Naive thymus-derived CD8-positive, alpha-beta T cell (primary cell): ENCODE data around the gene MYL5. TPM values are rescaled to one million over a fixed set of nuclear protein-coding genes. Genes with fewer than 3 reads are reported as not detected.
"Not testable (repeated sequence)": the region's sequence is repeated elsewhere in the genome, so short reads cannot be mapped to it uniquely, and the experiment has no call there.

Experiments
- ATAC-seq, 2 donors: fragments of 150-1000 bp; cut with Tn5 transposase in 1 of 2; sonication (Bioruptor Pico), chemical (Tn5 transposase) in 1 of 2; 1 replicate in 1 of 2; 2 replicates in 1 of 2; pipeline ENCODE4 v1.10.0; 2021; ENCODE audit warnings: mild to moderate bottlenecking in 2 of 2, moderate library complexity in 2 of 2
- POLR2A ChIA-PET: fragments of 350-600 bp; sonication (Branson Sonifier 250); formaldehyde crosslinking; loops from one replicate; lab custom pipeline; 2021; ENCODE audit warnings: antibody characterized with exemption; lab: Charles Lee
- DNase-seq, 10 donors: peaks; one replicate each; pipeline versions ENCODE4 v3.0.0 to v3.0.0-alpha.2; 2020 to 2022
- H3K27ac Mint-ChIP-seq, 10 donors: one replicate each; pipeline ENCODE4 v1.8.0; 2020 to 2022; ENCODE audit warnings: mild to moderate bottlenecking in 10 of 10, mixed read lengths in 10 of 10, moderate library complexity in 4 of 10, inconsistent platforms in 1 of 10
- H3K27me3 Mint-ChIP-seq, 5 donors: one replicate each; pipeline ENCODE4 v1.8.0; 2021 to 2022; ENCODE audit warnings: mixed read lengths in 5 of 5
- H3K36me3 Mint-ChIP-seq, 3 donors: one replicate each; pipeline ENCODE4 v1.8.0; 2020 to 2022; ENCODE audit warnings: mixed read lengths in 3 of 3, mild to moderate bottlenecking in 2 of 3, inconsistent platforms in 1 of 3
- H3K4me1 Mint-ChIP-seq, 4 donors: one replicate each; pipeline ENCODE4 v1.8.0; 2021 to 2022; ENCODE audit warnings: mixed read lengths in 4 of 4
- H3K4me3 Mint-ChIP-seq, 10 donors: one replicate each; pipeline ENCODE4 v1.8.0; 2020 to 2022; ENCODE audit warnings: mild to moderate bottlenecking in 10 of 10, mixed read lengths in 10 of 10, moderate library complexity in 6 of 10, inconsistent platforms in 1 of 10
- H3K9me3 Mint-ChIP-seq, 9 donors: one replicate each; pipeline ENCODE4 v1.8.0; 2020 to 2022; ENCODE audit warnings: mixed read lengths in 9 of 9, mild to moderate bottlenecking in 3 of 9, inconsistent platforms in 1 of 9, moderate library complexity in 1 of 9
- polyA plus RNA-seq, 3 donors: library from polyadenylated mRNA; unstranded; fragments of 300-500 nt; fragmentation: Illumina TruSeq; gene quantifications; one replicate each; pipeline ENCODE4 v1.2.3, GENCODE V29; 2021
- total RNA-seq, 8 experiments: library from RNA in 2 of 8; stranded (reverse) in 2 of 8; gene quantifications; one replicate each; pipeline ENCODE4 v1.2.3 and lab custom pipeline; 2021 to 2026

The MYL5 gene
- total and polyA plus RNA-seq, 5 experiments from 2014 or later = 3.1 to 35.6 (median 13.9) TPM

DNA sequence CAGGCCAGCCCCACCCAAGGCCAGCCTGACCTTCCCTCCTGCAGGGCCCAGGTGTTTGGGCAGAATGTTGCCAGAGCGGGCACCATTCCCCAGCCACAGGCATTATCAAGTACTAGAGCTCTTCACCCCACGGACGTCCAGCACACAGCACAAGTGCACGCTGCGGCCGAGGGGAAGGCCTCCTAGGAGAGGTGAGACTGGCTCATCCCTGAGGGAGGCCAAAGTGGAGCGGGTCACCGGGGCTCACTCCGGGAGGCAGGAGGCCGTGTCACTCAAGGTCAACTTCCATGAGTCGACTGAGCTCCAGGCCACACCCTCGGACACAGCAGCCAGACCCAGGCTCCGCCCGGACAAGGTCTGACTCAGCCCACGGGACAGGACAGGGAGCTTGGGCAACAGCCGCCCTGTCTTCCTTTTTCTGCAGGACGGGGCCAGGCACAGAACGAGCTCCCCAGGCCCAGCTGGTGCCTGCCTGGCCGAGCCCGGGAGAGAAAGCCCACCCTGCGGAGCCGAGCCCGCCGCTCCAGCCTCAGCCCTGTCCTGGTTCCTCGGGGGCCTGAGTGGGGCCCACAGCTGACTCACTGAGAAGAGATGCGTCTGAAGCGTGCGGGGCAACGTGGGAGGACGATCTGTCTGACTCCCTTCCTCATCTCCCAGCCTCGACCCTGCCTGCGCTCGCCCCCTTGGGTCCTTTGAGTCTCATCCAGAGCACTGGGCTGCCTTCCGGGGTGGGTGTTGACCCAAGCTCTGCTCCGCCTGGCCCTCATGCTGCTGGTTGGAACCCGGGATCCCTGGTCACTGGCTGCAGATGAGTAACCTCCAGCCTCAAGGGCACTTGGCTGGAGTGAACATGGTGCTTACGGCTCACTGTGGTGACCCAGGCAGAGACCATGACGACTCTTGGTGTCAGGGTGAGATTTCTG is 13.0 kb downstream of the MYL5 start:
- H3K27ac Mint-ChIP-seq = peak overlapping the region in 2 of 10 donors; percentile 43 to 84
- peaks cover 2 to 13% (median 9%) of the 10 kb centered on the region in 4 donors for H3K4me1 Mint-ChIP-seq
- DNase-seq (peak in 1 of 10 donors; percentile 17), ATAC-seq (no peak)
- H3K27me3 Mint-ChIP-seq = peaks cover 2 to 24% (median 13%) of the 10 kb centered on the region in 5 donors
- no peaks in the 10 kb centered on the region for H3K9me3 Mint-ChIP-seq
- POLR2A ChIA-PET = no interaction called here
- H3K36me3 Mint-ChIP-seq = peaks cover 0 to 2% (median 0%) of the 10 kb centered on the region in 3 donors
- H3K4me3 Mint-ChIP-seq = peak overlapping the region in 4 of 10 donors; percentile 1 to 42 (median 26)

DNA sequence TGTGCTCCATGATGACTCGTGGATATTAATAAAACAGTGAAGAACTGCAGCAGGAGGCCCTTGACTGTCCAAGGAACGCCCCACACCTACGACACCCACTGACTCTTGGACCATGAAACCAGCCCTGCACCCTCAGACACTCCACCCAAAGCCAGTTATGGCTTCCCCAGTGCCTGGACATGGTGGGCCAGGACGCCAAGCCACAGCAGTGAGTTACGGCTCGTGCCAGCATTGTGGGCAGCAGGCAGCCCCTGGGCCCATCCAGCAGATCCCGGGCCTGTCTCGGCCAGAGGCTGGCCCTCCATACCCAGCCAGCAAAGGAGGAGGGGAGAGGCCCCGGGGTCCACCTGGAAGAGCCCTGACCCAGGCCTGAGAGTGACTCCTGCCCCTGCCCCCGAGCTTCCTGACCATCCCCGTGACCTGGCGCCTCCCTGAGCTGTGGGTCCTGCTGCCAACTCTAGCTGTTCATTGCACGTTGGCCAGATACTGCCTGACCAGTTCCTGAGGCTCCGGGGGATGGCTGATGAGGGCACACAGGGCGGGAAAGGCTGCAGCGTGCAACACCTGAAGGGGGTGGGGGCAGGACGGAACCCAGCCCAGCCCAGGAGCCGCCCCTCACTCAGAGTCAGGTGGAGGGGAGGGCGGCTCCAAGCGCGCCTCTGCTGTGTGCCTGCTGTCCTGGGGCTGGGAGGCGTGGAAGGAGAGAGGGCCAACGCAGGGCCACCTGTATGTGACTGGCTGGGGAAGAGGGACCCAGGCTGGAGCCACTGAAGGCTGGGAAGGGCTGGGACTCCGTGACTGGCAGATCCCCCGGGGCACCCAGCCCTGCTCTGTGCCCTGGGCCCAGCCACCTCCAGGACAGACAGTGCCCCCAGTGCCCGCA is 13.9 kb downstream of the MYL5 start:
- Mint-ChIP-seq H3K4me3 (peak overlapping the region in 5 of 10 donors; percentile 33 to 55 (median 47)), H3K4me1 (peaks cover 2 to 12% (median 7%) of the 10 kb centered on the region in 4 donors), H3K9me3 (no peaks in the 10 kb centered on the region), H3K27ac (peak overlapping the region in 2 of 10 donors; percentile 43 to 84), H3K36me3 (peaks cover 0 to 2% (median 0%) of the 10 kb centered on the region in 3 donors), H3K27me3 (peaks cover 2 to 28% (median 13%) of the 10 kb centered on the region in 5 donors)
- POLR2A ChIA-PET = no interaction called here
- ATAC-seq = peak; percentile 21 to 22
- DNase-seq = no peak

DNA sequence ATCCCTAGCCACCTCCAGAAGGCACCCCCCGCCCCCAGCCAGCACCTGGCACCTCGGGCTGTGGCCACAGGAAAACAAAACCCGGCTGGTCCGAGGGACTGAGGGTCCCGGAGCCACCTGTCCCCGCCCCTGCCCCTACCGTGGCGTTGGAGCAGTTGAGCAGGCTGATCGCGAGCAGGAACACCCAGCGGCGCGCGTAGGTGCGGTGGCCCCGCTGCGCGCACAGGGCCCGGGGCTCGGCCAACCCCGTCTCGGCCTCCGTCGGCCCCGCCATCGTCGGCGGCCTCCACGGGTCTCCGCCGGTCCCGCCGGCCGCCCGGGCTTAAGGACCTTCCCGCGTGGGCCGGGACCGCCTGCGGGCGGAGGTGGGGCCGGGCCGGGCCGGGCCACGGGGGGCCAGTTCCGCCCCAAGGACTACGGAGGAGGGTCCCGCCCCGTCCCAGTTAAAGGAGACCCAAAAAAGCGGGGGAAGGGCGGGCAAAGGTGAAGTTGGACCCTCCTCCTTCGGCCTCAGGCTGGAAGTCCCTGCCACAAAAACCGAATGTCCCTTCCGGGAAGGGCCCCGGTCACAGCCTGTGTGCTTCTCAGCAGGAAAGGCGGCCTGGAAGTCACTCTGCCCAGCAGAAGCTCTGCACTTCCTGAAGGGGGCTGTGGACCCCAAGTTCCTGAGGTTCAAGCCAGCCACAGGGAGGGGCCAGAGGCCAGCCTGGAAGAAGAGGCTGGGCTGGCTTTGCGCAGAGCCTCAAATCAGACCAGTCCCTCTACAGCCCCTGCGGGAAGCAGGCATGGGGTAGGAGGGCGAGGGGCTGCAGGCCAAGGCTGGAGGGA is 14.7 kb downstream of the MYL5 start, which contains the start of gene SLC49A3:
SLC49A3 (minus strand) TSS at position 298 of the 828 bp plus-strand sequence; CDS start at position 274, 24 bp downstream.
- DNase-seq (no peak), ATAC-seq (peak; percentile 55 to 63)
- no peaks in the 10 kb centered on the region for H3K9me3 Mint-ChIP-seq
- POLR2A ChIA-PET = no interaction called here
- peaks cover 2 to 28% (median 13%) of the 10 kb centered on the region in 5 donors for H3K27me3 Mint-ChIP-seq
- peak within 1 kb of the TSS in 2 of 10 donors; percentile 8 to 43 for H3K27ac Mint-ChIP-seq
- peaks cover 0 to 12% (median 2%) of the 10 kb centered on the region in 4 donors for H3K4me1 Mint-ChIP-seq
- H3K36me3 Mint-ChIP-seq = peaks cover 0 to 2% (median 0%) of the 10 kb centered on the region in 3 donors
- H3K4me3 Mint-ChIP-seq = peak within 1 kb of the TSS in 6 of 10 donors; percentile 33 to 55 (median 44)

DNA sequence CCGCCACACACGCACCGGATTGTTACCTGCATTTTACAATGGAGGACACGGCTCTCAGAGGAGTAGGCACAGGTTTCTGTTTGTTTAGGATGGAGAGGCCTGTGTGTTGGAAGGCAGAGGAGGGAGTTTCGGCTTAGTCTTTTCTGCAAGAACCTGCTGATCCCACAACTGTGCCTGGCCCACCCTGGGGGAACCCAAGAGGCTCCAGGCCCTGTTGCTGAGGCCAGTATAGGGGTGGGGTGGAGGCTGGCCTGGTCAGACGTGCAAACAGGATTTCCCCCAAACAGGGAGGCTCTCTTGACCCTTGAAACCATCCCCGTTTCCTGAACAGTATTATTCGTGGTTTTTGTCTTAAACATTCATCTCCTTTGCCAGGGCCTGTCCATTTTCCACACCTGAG is 15.4 kb downstream of the MYL5 start:
- DNase-seq = no peak
- Mint-ChIP-seq H3K4me3 (peak overlapping the region in 2 of 10 donors; percentile 32 to 34), H3K27ac (peak overlapping the region in 1 of 10 donors; percentile 8), H3K9me3 (no peaks in the 10 kb centered on the region), H3K36me3 (peaks cover 0 to 2% (median 0%) of the 10 kb centered on the region in 3 donors), H3K27me3 (peaks cover 4 to 28% (median 17%) of the 10 kb centered on the region in 5 donors), H3K4me1 (peaks cover 0 to 12% (median 2%) of the 10 kb centered on the region in 4 donors)
- no peak for ATAC-seq
- POLR2A ChIA-PET = no interaction called here

DNA sequence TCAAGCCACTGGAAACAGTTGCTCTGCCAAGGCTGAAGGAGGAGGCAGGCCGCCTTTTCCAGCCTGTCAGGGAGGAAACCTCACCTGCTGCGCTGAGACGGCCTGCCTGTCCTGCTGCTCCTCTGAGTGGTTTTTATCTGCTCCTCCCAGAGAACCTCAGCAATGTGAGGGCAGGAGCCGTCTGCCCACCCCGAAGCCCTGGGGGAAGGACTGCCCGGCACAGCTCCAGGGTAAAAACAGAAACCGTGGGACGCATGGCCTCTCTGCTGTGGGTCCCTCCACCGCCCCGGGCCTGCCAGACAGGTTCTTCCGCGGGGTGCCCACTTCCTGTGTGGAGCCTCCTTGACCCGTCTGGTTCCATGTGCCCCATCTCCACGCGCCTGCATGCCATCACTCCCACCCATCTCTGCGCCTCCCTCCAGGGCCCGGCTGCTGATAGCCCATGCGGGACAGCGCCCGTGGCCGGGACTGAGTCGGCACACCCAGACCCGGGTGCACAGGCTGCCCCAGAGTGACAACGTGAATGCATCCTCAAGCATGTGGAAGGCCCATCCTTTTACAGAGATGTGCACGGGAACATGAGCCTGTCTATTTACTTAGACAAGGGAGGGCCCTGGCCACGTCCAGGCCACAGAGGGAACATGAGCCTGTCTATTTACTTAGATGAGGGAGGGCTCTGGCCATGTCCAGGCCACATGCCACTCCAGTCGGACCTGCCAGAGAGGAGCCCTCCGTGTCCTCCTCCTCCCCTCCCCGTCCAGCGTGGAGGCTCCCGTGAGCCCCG is 18.6 kb downstream of the MYL5 start:
- no peak overlapping the region for H3K27ac Mint-ChIP-seq
- H3K27me3 Mint-ChIP-seq = peaks cover 2 to 15% (median 10%) of the 10 kb centered on the region in 5 donors
- POLR2A ChIA-PET = no interaction called here
- ATAC-seq = no peak
- H3K4me1 Mint-ChIP-seq = peaks cover 0 to 7% (median 1%) of the 10 kb centered on the region in 4 donors
- no peak overlapping the region for H3K4me3 Mint-ChIP-seq
- DNase-seq = peak in 1 of 10 donors; percentile 55
- H3K9me3 Mint-ChIP-seq = no peaks in the 10 kb centered on the region
- H3K36me3 Mint-ChIP-seq = no peaks in the 10 kb centered on the region

DNA sequence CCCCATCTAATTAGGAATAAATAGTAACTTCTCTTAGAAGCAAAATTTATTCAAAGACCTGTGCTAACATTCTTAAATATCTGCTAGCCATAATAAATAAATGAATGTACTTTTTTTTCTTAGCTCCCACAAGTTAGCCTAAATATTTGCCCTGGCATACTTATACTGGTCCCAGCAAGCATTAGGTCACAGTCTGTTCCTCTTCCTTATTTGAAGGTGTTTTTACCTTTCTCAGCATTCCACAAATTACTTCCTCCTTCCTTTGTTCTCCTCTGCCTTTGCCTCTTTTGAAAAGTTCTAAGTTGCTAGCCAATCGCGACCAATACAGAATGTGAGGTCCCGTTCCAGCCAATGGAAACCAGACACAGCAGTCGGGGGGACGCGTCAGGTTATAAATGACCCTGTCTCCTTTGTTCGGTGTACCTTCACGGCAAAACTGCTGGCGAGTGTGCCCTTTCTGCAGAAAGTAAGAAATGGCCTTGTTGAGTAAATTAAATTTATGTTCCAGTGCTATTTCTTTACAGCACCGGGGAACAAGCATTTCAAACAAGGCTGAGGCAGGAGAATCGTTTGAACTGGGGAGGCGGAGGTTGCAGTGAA is 20.1 kb downstream of the MYL5 start:
- H3K9me3 Mint-ChIP-seq, DNase-seq, ATAC-seq, H3K36me3 Mint-ChIP-seq, POLR2A ChIA-PET, H3K27ac Mint-ChIP-seq, H3K4me3 Mint-ChIP-seq: not testable (repeated sequence)
- peaks cover 0 to 11% (median 2%) of the 10 kb centered on the region in 4 donors for H3K4me1 Mint-ChIP-seq
- H3K27me3 Mint-ChIP-seq = peaks cover 2 to 12% (median 8%) of the 10 kb centered on the region in 5 donors

DNA sequence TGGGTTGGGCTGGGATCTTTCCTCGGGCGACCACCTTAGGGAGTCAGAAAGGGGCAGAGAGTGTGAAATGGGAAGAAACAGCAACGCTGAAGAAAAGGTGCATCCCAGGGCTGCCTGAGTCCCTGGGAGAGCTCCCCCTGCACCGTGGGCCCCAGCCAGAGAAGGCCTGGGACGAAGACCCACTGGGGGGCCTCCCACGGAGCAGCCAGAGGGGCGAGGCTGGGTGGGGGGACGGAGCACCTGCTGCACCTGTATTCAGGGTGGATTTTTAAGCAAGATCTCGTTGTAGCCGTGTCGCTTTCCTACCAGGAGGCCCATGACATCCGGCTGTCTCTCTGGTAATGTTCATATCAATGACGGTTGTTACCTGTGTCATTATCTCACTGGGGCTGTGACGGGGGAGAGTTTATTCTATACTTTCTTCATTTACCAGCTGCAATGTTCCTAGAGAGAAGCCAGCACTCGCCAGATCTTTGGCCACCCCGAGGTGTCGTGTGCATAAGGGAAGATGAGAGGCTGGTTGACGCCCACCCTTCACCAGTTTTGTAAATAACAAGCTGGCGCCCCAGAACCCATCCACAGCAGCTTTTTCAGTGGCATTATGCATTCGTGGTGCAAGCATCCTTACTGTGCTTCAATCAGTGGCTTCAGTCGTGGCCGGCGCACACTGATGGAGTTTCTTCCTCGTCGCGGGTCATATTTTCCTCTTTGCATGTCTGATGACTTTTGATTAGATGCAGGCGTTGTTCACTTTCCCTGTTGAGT is 25.7 kb downstream of the MYL5 start:
- peak overlapping the region in 1 of 10 donors; percentile 24 for H3K27ac Mint-ChIP-seq
- no peaks in the 10 kb centered on the region for H3K9me3 Mint-ChIP-seq
- no peaks in the 10 kb centered on the region for H3K36me3 Mint-ChIP-seq
- POLR2A ChIA-PET = interaction anchor here (1.4 kb wide), 1 partner anchor 25 kb away, joined by 4 read pairs; the partner anchor contains the start of gene MYL5
- H3K4me1 Mint-ChIP-seq = peaks cover 0 to 16% (median 2%) of the 10 kb centered on the region in 4 donors
- H3K27me3 Mint-ChIP-seq = peaks cover 0 to under 1% (median 0%) of the 10 kb centered on the region in 5 donors
- DNase-seq (peak in 1 of 10 donors; percentile 36), ATAC-seq (no peak)
- no peak overlapping the region for H3K4me3 Mint-ChIP-seq

DNA sequence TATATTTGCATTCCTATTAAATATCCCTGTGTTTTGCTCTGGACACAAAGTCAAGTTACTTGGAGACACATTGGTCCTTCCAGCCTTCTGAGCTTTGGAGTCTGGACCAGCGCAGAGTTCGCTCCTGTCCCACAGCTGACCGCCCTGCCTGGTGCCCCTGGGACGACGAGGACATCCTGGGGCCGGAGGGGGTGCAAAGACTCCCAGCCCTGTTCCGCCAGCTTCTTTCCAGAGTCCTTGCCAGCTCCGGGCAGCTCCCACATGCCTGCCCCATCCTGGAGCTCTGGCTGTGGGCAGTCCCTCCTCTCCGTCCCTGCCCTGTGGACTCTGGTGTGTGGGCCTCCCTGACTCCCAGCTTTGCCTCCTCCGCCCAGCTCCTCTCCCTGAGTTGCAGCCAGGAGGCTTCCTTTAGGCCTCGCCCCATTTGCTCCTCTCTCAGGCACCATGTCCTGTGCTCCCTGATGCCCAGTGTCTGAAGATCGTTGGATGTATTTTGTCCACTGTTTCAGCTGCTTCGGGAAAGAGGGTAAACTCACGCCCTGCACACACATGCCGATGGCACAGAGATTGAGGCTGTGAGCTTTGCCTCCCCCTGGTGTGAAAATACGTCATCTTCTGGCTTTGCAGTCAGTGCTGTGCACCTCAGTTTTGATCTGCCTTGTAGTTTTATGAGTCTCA is 26.4 kb downstream of the MYL5 start:
- POLR2A ChIA-PET = interaction anchor here (1.4 kb wide), 1 partner anchor 26 kb away, joined by 4 read pairs; the partner anchor contains the start of gene MYL5
- ATAC-seq (no peak), DNase-seq (peak in 1 of 10 donors; percentile 30)
- Mint-ChIP-seq H3K27ac (no peak overlapping the region), H3K9me3 (no peaks in the 10 kb centered on the region), H3K27me3 (no peaks in the 10 kb centered on the region), H3K36me3 (no peaks in the 10 kb centered on the region), H3K4me3 (peak overlapping the region in 1 of 10 donors; percentile 38), H3K4me1 (peaks cover 3 to 18% (median 7%) of the 10 kb centered on the region in 4 donors)

DNA sequence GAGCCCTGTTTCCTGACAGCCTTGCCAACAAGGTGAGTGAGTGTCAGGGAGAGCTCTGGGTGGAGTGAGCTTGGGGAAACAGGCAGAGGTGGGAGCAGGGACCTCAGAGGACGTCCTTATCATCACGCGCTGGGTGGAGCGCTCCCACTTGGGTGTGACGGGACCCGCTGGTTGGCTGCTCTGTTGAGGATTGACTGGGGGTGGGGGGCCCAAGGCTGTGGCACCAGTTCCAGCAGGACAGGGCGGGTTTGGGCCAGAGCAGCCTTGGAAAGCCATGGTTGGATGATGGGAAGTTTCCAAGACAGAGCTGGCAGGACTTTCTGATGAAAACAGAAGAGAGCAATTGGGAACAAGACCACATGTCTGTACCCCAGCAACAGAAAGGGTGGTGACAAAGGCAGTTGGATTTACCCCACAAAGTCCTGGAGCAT is 28.3 kb downstream of the MYL5 start:
- peak overlapping the region in 2 of 10 donors; percentile 59 to 71 for H3K27ac Mint-ChIP-seq
- peaks cover 3 to 18% (median 11%) of the 10 kb centered on the region in 4 donors for H3K4me1 Mint-ChIP-seq
- POLR2A ChIA-PET = interaction anchor here (1.1 kb wide), 1 partner anchor 40 kb away, joined by 3 read pairs; no protein-coding TSS in a partner anchor
- no peaks in the 10 kb centered on the region for H3K9me3 Mint-ChIP-seq
- DNase-seq = peak in 1 of 10 donors; percentile 40
- peak overlapping the region in 1 of 10 donors; percentile 45 for H3K4me3 Mint-ChIP-seq
- ATAC-seq = no peak
- no peaks in the 10 kb centered on the region for H3K36me3 Mint-ChIP-seq
- no peaks in the 10 kb centered on the region for H3K27me3 Mint-ChIP-seq
